B cell (primary cell): ENCODE data around the gene AGTRAP. TPM values are rescaled to one million over a fixed set of nuclear protein-coding genes. Genes with fewer than 3 reads are reported as not detected.

ENCODE experiments used
- ATAC-seq: fragments of 200-7000 bp; cut with Tn5 transposase; one replicate; pipeline ENCODE4 v1.10.0; 2021; ENCODE audit warnings: low read depth, mild to moderate bottlenecking, moderate number of reproducible peaks, moderate library complexity
- CTCF ChIA-PET: fragments of 350-600 bp; sonication (Branson Sonifier 250); formaldehyde crosslinking; loops from one replicate; lab custom pipeline; 2021; ENCODE audit warnings: antibody characterized with exemption, inconsistent platforms; lab: Charles Lee
- POLR2A ChIA-PET: fragments of 350-600 bp; sonication (Branson Sonifier 250); formaldehyde crosslinking; loops from one replicate; lab custom pipeline; 2021; ENCODE audit warnings: antibody characterized with exemption; lab: Charles Lee
- DNase-seq: peaks from one replicate; pipeline ENCODE4 v3.0.0; 2013
- H2AFZ ChIP-seq: 2 replicates; pipeline ENCODE4 v1.6.1; 2012; ENCODE audit warnings: mild to moderate bottlenecking, low read depth, low read length; ENCODE audit not compliant: insufficient read depth, poor library complexity, severe bottlenecking
- H3K27ac ChIP-seq, 2 donors: 1 replicate in 1 of 2; 2 replicates in 1 of 2; pipeline ENCODE4 v1.5.1; 2012 to 2013; ENCODE audit warnings: low read length in 2 of 2, mild to moderate bottlenecking in 2 of 2, moderate library complexity in 1 of 2
- H3K27me3 ChIP-seq, 4 experiments: fragments of 200-600 bp in 1 of 4; sonication (generic) in 1 of 4; replicated peaks in 1 of 4; 1 replicate in 2 of 4; 2 replicates in 2 of 4; pipeline versions ENCODE4 v1.6.1 to v1.7.0; 2013 to 2016; ENCODE audit warnings: low read length in 3 of 4, mild to moderate bottlenecking in 2 of 4, mixed read lengths in 1 of 4, moderate library complexity in 1 of 4; ENCODE audit not compliant: insufficient read depth in 4 of 4, control insufficient read depth in 3 of 4; ENCODE audit errors: control extremely low read depth in 1 of 4
- H3K36me3 ChIP-seq, 2 experiments: replicated peaks in 1 of 2; 1 replicate in 1 of 2; 2 replicates in 1 of 2; pipeline versions ENCODE4 v1.6.1 to v1.7.1; 2013; ENCODE audit warnings: low read length in 1 of 2; ENCODE audit not compliant: insufficient read depth in 2 of 2, control insufficient read depth in 1 of 2; ENCODE audit errors: control extremely low read depth in 1 of 2, extremely low read depth in 1 of 2
- H3K4me1 ChIP-seq, 2 donors: fragments of 200-600 bp in 1 of 2; sonication (generic) in 1 of 2; 1 replicate in 1 of 2; 2 replicates in 1 of 2; pipeline versions ENCODE4 v1.5.1 to v1.6.1; 2013 to 2017; ENCODE audit warnings: low read length in 2 of 2; ENCODE audit not compliant: control insufficient read depth in 2 of 2, insufficient read depth in 2 of 2
- H3K4me2 ChIP-seq: replicated peaks from 2 replicates; pipeline ENCODE3; 2012; ENCODE audit warnings: mild to moderate bottlenecking, low read depth, low read length; ENCODE audit not compliant: poor library complexity, severe bottlenecking
- H3K4me3 ChIP-seq, 5 experiments: fragments of 200-600 bp in 1 of 5; sonication (generic) in 1 of 5; 1 replicate in 3 of 5; 2 replicates in 2 of 5; pipeline versions ENCODE4 v1.5.1 to v1.7.0; 2011 to 2016; ENCODE audit warnings: low read length in 4 of 5, mild to moderate bottlenecking in 4 of 5, low read depth in 2 of 5, control low read depth in 1 of 5, moderate library complexity in 1 of 5; ENCODE audit not compliant: insufficient read depth in 1 of 5; ENCODE audit errors: control extremely low read depth in 1 of 5, extremely low read depth in 1 of 5
- H3K79me2 ChIP-seq: fragments of 200-600 bp; sonication (generic); one replicate; pipeline ENCODE4 v1.6.0; 2016; ENCODE audit warnings: low read length; ENCODE audit not compliant: control insufficient read depth, insufficient read depth
- H3K9ac ChIP-seq: fragments of 200-600 bp; sonication (generic); 2 replicates; pipeline ENCODE4 v1.6.1; 2017; ENCODE audit warnings: mild to moderate bottlenecking, low read length, moderate library complexity
- H3K9me3 ChIP-seq, 3 donors: one replicate each; pipeline versions ENCODE4 v1.6.1 to v1.7.1; 2013; ENCODE audit warnings: low read length in 2 of 3; ENCODE audit not compliant: control insufficient read depth in 2 of 3, insufficient read depth in 1 of 3; ENCODE audit errors: control extremely low read depth in 1 of 3
- H4K20me1 ChIP-seq: 2 replicates; pipeline ENCODE4 v1.6.0; 2012; ENCODE audit warnings: mild to moderate bottlenecking, low read length; ENCODE audit not compliant: insufficient read depth, control insufficient read depth, poor library complexity, severe bottlenecking
- H3K27ac Mint-ChIP-seq: one replicate; pipeline ENCODE4 v1.8.0; 2021; ENCODE audit warnings: mixed read lengths
- H3K27me3 Mint-ChIP-seq: one replicate; pipeline ENCODE4 v1.8.0; 2021; ENCODE audit warnings: mixed read lengths
- H3K4me1 Mint-ChIP-seq: one replicate; pipeline ENCODE4 v1.8.0; 2021; ENCODE audit warnings: mixed read lengths
- H3K4me3 Mint-ChIP-seq: one replicate; pipeline ENCODE4 v1.8.0; 2021; ENCODE audit warnings: mixed read lengths
- H3K9me3 Mint-ChIP-seq: one replicate; pipeline ENCODE4 v1.8.0; 2022; ENCODE audit warnings: mixed read lengths; ENCODE audit not compliant: insufficient read depth
- EZH2 ChIP-seq: IDR thresholded peaks from 2 replicates; pipeline ENCODE4 v1.6.1; 2012; ENCODE audit warnings: borderline replicate concordance, low read depth, mild to moderate bottlenecking, moderate library complexity, low read length; ENCODE audit not compliant: insufficient read depth, poor library complexity, severe bottlenecking
- WGBS: methylation state at CpG from one replicate; pipeline ENCODE4 v1.1.5; 2013; ENCODE audit warnings: missing lambda C conversion rate; ENCODE audit not compliant: insufficient coverage; 5-methylcytosine and 5-hydroxymethylcytosine counted together
- intact Hi-C: fragments of 100-400 bp; cut with micrococcal nuclease; formaldehyde crosslinking; loops from one replicate; pipeline ENCODE4 v1.10.0; 2022
- polyA plus RNA-seq: library from polyadenylated mRNA; depleted of rRNA; stranded (reverse); fragments of >200 nt; gene quantifications from 2 replicates; pipeline ENCODE4 v1.2.3, GENCODE V29; 2012
- total RNA-seq, 2 donors: library from RNA; stranded (reverse); fragments of 120-200 nt in 1 of 2; gene quantifications; 1 replicate in 1 of 2; 2 replicates in 1 of 2; pipeline versions ENCODE4 v1.2.3 to v1.2.4, GENCODE V29; 2013 to 2022
- TF ChIP-seq, protein P1 (sequence below): fragments of 200-600 bp; IDR thresholded peaks from one replicate; pipeline ENCODE4 v1.8.0; 2022; ENCODE audit warnings: antibody characterized with exemption, mild to moderate bottlenecking

The AGTRAP gene
- total and polyA plus RNA-seq, 2 donors (not counting 1 experiment from before 2014, with no cell fraction given), result 18.3 to 44.9 TPM

DNA sequence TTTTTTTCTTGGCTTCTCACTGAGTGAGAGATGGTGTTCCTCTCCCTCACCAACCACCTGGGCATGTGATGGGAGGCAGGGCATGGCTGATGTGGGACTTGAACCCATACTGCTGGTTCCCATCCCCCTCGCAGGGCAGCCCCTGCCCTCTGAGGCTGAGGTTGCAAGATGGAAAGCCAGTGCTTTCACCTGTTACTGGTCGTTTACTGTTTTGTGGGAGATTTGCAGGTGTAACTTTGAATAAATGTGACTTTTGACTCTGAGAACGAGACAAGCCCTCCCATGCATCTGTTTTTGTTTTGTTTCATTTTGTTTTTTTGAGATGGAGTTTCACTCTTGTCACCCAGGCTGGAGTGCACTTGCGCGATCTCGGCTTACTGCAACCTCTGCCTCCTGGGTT is 47.6 kb downstream of the AGTRAP start:
- Histone ChIP-seq H3K9me3 (no peaks in the 10 kb centered on the region), H4K20me1 (no peaks in the 10 kb centered on the region), H3K4me1 (peaks cover 19 to 23% of the 10 kb centered on the region in 2 donors), H2AFZ (no peak overlapping the region), H3K27ac (no peak overlapping the region), H3K27me3 (no peaks in the 10 kb centered on the region), H3K36me3 (no peaks in the 10 kb centered on the region), H3K9ac (no peak overlapping the region), H3K79me2 (no peaks in the 10 kb centered on the region), H3K4me3 (no peak overlapping the region), H3K4me2 (no peak overlapping the region)
- Mint-ChIP-seq H3K4me1 (peaks cover 26% of the 10 kb centered on the region), H3K27me3 (no peaks in the 10 kb centered on the region), H3K9me3 (no peaks in the 10 kb centered on the region), H3K27ac (peak overlapping the region; percentile 26), H3K4me3 (no peak overlapping the region)
- TF ChIP-seq, protein P1, sequence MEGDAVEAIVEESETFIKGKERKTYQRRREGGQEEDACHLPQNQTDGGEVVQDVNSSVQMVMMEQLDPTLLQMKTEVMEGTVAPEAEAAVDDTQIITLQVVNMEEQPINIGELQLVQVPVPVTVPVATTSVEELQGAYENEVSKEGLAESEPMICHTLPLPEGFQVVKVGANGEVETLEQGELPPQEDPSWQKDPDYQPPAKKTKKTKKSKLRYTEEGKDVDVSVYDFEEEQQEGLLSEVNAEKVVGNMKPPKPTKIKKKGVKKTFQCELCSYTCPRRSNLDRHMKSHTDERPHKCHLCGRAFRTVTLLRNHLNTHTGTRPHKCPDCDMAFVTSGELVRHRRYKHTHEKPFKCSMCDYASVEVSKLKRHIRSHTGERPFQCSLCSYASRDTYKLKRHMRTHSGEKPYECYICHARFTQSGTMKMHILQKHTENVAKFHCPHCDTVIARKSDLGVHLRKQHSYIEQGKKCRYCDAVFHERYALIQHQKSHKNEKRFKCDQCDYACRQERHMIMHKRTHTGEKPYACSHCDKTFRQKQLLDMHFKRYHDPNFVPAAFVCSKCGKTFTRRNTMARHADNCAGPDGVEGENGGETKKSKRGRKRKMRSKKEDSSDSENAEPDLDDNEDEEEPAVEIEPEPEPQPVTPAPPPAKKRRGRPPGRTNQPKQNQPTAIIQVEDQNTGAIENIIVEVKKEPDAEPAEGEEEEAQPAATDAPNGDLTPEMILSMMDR, result no peak
- no peak for TF ChIP-seq EZH2
- ATAC-seq (no peak), DNase-seq (no peak)
- CTCF ChIA-PET, result no interaction called here
- WGBS, result 84% methylated on average over 6 of the region's 6 CpGs
- POLR2A ChIA-PET, result no interaction called here
- intact Hi-C loops, result no loop called here

GRCh38 chr1:11784256-11784992 is 48.5 kb downstream of the AGTRAP start:
- DNase-seq (no peak), ATAC-seq (no peak)
- peaks cover 19 to 23% of the 10 kb centered on the region in 2 donors for H3K4me1 ChIP-seq
- peak overlapping the region; percentile 53 for H3K9ac ChIP-seq
- no peaks in the 10 kb centered on the region for H3K27me3 ChIP-seq
- peak overlapping the region; percentile 53 for H2AFZ ChIP-seq
- no peak for TF ChIP-seq EZH2
- TF ChIP-seq, protein P1, result no peak
- no peaks in the 10 kb centered on the region for H3K79me2 ChIP-seq
- intact Hi-C loops, result loop anchor here (2.0 kb wide), 1 partner anchor 30 kb away; no protein-coding TSS in a partner anchor
- H3K9me3 Mint-ChIP-seq, result no peaks in the 10 kb centered on the region
- ChIA-PET POLR2A (no interaction called here), CTCF (interaction anchor here (0.6 to 3.9 kb wide), 12 partner anchors 10 to 1580 kb away, joined by 3 to 26 read pairs (median 3); partner anchors contain the start of genes CLCN6 and MTHFR)
- peak overlapping the region; percentile 86 for H3K4me2 ChIP-seq
- no peaks in the 10 kb centered on the region for H3K9me3 ChIP-seq
- peaks cover 0 to under 1% of the 10 kb centered on the region in 2 experiments for H3K36me3 ChIP-seq
- H4K20me1 ChIP-seq, result no peaks in the 10 kb centered on the region
- peaks cover 26% of the 10 kb centered on the region for H3K4me1 Mint-ChIP-seq
- H3K27ac ChIP-seq, result peak overlapping the region in 1 of 2 donors; percentile 26
- peak overlapping the region; percentile 68 for H3K4me3 Mint-ChIP-seq
- 76% methylated on average over 18 of the region's 21 CpGs for WGBS
- H3K27ac Mint-ChIP-seq, result no peak overlapping the region
- peak overlapping the region in 4 of 5 experiments; percentile 23 to 50 (median 36) for H3K4me3 ChIP-seq
- H3K27me3 Mint-ChIP-seq, result no peaks in the 10 kb centered on the region
